ENCODE measurements around the gene RPS6KC1. TPM values are rescaled to one million over a fixed set of nuclear protein-coding genes. Genes with fewer than 3 reads are reported as not detected.
A peak's percentile ranks its signal among the peaks of the same experiment; 100 is the strongest.

The RPS6KC1 gene
- total RNA-seq, 1 experiment from 2014 or later, result 20.5 TPM

GRCh38 chr1:213242883-213243282, 191.8 kb downstream of the RPS6KC1 start:
- H3K27me3 ChIP-seq (ENCODE audit: control insufficient read depth, insufficient read depth, low read length), result no peaks in the 10 kb centered on the region
- TF ChIP-seq SIN3A (IDR thresholded peaks at IDR 0.05; ENCODE audit: borderline replicate concordance, insufficient read depth, low read depth, low read length) (no peak), POLR2AphosphoS5 (IDR thresholded peaks at IDR 0.05; ENCODE audit: low read depth, low read length) (no peak), REST (IDR thresholded peaks at IDR 0.05; ENCODE audit: insufficient read depth in 1 of 2, low read depth in 2 of 2, low read length in 1 of 2) (no peak), TCF7L2 (IDR thresholded peaks at IDR 0.05; ENCODE audit: low read depth, low read length) (no peak), CTCF (IDR thresholded peaks at IDR 0.05) (no peak)
- H3K9me3 ChIP-seq (ENCODE audit: control insufficient read depth, insufficient read depth, low read depth, low read length), result no peaks in the 10 kb centered on the region
- no peak for DNase-seq (ENCODE audit: low read depth, low spot score)
- no TSS peak for BruUV-seq (replicated peaks)
- in situ Hi-C loops (cut with HindIII; ENCODE audit: low pct_unique_long_range_greater_than_20kb, low sequenced_read_pairs) (no loop called here), intact Hi-C loops (cut with micrococcal nuclease; ENCODE audit: unreplicated experiment) (no loop called here)
- H3K4me1 ChIP-seq (ENCODE audit: control insufficient read depth, insufficient read depth, low read length), result no peaks in the 10 kb centered on the region
- H3K4me3 ChIP-seq (ENCODE audit: low read depth in 2 of 2, low read length in 2 of 2), result no peak overlapping the region
- no peak overlapping the region for H3K27ac ChIP-seq (ENCODE audit: low read length)
- ATAC-seq, result no peak
- no peaks in the 10 kb centered on the region for H3K36me3 ChIP-seq (ENCODE audit: control insufficient read depth, insufficient read depth, low read length)
- ChIA-PET CTCF (no interaction called here), POLR2A (no interaction called here)

GRCh38 chr1:213244664-213245091, 193.6 kb downstream of the RPS6KC1 start:
- no peak; the same call in 1 of the 2 replicates for ATAC-seq
- TF ChIP-seq CTCF (IDR thresholded peaks at IDR 0.05), result peak; percentile 76; the same call in 1 of the 2 replicates
- TF ChIP-seq TCF7L2 (IDR thresholded peaks at IDR 0.05; ENCODE audit: low read depth, low read length), result no peak
- H3K27me3 ChIP-seq (ENCODE audit: control insufficient read depth, insufficient read depth, low read length), result no peaks in the 10 kb centered on the region
- no peak overlapping the region for H3K27ac ChIP-seq (ENCODE audit: low read length)
- no peak overlapping the region for H3K4me3 ChIP-seq (ENCODE audit: low read depth in 2 of 2, low read length in 2 of 2)
- ChIA-PET CTCF (no interaction called here), POLR2A (no interaction called here)
- DNase-seq (ENCODE audit: low read depth, low spot score), result no peak
- no peaks in the 10 kb centered on the region for H3K9me3 ChIP-seq (ENCODE audit: control insufficient read depth, insufficient read depth, low read depth, low read length)
- H3K4me1 ChIP-seq (ENCODE audit: control insufficient read depth, insufficient read depth, low read length), result no peaks in the 10 kb centered on the region
- BruUV-seq (replicated peaks), result no TSS peak
- no peaks in the 10 kb centered on the region for H3K36me3 ChIP-seq (ENCODE audit: control insufficient read depth, insufficient read depth, low read length)
- intact Hi-C loops (cut with micrococcal nuclease; ENCODE audit: unreplicated experiment), result no loop called here
- in situ Hi-C loops (cut with HindIII; ENCODE audit: low pct_unique_long_range_greater_than_20kb, low sequenced_read_pairs), result no loop called here

Data from Panc1 (cell line).